GM18517 (cell line): ENCODE data around the gene HMGN3.
A peak's percentile ranks its signal among the peaks of the same experiment; 100 is the strongest.
"Not testable (repeated sequence)": the region's sequence is repeated elsewhere in the genome, so short reads cannot be mapped to it uniquely, and the experiment has no call there.

Experiments used
- ATAC-seq: cut with Tn5 transposase; IDR thresholded peaks from one replicate; pipeline ENCODE4 v1.9.1; 2021; ENCODE audit warnings: mild to moderate bottlenecking, moderate library complexity; ENCODE audit not compliant: unreplicated experiment

Gene HMGN3

DNA sequence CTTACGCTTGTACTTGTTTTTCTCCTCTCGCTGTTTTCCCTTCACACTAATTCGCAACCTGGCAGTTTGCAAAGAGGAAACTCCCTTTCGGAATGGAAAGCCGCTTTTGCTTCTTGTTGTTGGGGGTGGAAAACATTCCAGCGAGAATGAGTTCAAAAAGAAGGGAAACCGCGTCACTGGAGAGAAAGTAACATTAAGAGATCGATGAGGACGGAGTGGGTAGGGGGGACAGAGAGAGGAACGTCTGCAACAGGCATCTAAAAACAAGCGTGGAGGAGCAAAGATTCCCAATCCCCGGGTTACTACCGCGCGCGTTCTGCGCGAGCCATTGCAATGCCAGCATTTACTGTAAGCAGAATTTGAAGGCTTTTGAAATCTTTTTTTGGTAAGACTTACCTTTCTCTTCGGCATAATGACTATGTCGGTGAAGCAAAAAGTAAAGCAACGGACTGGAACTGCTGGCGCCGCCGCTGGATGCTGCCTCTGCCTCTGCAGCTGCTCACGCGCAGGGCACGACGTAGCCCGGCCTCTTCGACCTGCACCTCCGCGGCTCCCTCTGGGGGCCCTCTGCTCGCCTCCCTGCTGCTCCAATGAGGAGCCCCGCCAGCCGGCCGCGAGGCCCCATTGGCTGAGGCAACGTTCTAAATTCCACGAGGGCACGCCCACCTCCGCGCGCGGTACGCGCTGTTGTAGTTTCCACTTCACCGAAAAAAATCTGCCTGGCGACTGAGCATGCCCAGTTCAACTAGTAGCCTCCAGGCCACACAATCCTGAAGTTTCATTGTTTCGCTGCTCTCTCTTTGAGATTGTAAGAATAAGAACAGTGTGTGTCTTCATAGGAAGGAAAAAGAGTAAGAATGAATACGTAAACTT, at the start of gene HMGN3:
HMGN3 (minus strand) TSS at position 533 of the 873 bp plus-strand sequence.
- ATAC-seq, result peak; percentile 91

DNA sequence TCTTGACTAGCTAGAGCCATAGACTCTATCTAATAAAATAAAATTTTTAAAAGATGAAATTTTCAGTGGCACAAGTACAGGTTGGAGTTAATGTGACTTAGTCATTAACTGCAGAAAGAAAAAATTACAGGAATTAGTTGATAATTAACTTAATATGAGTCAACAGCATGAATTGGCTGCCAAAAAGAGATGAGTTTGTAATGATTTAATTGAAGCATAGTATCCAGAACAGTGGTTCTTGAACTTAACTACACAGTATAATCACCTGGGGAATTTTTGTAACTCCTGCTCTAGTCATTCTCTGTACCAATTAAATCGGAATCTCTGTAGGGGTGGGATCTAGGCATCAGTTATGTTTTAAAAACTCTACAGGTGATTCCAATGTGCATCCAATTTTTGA, 46.3 kb upstream of the HMGN3 start:
- ATAC-seq, result no peak

DNA sequence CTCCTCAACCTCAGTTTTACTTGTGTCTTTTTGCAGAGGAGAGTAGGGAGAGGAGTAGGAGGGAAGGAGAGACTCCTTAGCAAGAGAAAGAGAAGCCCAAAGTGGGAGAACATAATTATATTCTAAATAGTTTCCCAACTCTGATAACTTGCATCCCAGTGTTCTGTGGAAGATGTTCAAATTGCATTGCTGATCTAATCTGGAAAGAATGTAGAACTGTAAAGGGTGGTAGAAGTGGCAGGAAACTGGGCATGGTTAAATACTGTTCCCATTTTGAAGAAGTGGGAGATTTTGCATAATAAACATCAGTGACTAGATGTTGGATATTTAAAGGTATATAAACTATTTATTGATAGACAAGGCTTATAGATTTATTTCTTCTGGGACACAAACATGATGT, 42.6 kb upstream of the HMGN3 start:
- no peak for ATAC-seq

DNA sequence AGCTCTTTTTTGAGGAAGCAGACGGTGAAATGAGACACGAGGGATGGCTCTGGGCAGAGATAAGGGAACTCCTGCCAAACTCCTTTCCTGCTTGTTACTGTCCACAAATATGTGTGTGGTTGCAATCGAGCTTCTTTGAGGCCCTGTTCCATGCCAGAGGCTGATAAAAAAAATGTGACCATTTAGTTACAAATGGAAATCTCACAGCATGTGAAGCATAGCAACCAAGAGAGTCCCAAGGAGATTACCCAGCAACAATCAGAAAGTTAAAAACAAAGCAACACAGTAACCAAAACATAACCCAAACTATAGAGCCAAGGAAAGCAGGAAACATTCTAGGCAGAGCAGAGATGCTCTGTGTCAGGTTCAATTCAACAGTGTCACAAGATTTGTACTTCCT, 35.4 kb upstream of the HMGN3 start:
- no peak for ATAC-seq

DNA sequence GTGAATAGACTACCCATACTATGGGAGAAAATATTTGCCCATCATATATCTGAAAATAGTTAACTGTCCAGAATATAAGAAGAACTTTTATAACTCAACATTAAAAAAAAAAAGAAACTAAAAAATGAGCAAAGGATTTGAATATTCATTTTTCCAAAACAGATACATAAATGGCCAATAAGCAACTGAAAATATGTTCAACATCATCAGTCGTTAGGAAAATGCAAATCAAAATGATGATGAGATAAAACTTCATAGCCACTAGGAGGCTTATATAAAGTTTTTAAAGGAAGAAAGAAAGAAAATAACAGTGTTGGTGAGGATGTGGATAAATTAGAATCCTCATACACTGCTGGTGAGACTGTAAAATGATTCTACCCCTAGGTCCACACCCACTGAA, 32.6 kb upstream of the HMGN3 start:
- ATAC-seq, result no peak

DNA sequence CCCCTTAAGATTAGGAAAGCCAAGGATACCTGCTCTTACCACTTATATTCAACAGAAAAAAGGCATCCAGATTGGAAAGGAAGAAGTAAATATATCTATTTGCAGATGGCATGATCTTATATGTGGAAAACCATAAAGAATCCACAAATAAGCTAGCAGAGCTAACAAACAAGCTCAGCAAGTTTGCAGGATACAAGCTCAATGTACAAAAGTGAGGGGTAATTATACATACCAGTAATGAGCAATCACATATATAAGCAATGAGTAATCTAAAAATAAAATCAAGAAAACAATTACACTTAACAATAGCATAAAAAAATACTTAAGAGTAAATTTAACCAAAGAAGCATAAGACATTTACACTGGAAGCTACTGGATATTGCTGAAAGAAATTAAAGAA, 31.6 kb upstream of the HMGN3 start:
- ATAC-seq, result no peak

DNA sequence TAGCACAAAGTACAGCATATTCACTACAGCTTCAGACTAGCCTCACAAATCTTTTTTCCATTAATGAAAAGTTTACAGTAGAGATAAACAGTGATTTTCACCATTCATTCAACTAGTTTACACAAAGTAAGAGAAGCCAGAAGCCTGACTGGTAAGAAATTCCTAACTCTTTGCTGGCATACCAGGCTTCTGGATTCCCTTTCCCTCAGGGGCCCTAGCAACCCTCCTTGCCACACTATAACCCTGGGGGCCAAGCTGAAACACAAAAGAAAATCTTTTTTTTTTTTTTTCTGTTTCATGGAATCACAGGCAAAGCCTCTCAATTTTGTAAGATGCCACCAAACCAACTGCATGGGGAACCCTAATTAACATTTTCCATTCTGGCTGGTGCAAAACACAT, 28.9 kb upstream of the HMGN3 start:
- no peak for ATAC-seq

DNA sequence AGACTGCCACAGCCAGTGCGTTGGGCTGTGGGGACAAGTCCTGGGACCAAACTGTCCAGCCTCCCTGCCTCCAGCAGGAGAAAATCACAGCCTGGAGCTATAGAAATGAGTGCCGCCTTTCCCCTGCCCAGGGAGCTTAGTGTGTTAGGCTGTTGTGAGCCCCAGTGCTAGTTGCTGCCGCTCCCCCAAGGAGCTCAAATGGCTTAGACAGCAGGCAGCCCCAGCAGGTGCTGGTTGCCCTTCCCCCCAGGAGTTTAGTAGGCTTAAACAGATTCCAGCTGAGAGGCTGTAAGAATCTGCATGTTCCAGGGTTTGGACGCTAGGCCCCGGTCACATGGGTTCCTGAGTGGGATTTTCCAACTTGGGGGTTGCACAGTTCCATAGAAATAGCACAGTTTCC, 27.2 kb upstream of the HMGN3 start:
- ATAC-seq, result no peak

DNA sequence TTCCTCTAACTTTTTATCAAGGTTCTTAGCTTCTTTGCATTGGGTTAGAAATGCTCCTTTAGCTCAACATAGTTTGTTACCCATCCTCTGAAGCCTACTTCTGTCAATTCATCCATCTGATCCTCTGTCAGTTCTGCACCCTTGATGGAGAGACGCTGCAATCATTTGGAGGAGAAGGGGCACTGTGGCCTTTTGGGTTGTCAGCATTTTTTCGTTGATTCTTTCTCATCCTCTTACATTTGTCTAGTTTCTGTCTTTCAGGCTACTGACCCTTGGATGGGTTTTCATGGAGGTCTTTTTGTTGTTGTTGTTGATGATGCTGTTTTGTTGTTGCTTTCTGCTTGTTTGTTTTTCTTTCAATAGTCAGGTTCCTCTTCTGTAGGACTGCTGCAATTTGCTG, 26.3 kb upstream of the HMGN3 start:
- ATAC-seq, result no peak

DNA sequence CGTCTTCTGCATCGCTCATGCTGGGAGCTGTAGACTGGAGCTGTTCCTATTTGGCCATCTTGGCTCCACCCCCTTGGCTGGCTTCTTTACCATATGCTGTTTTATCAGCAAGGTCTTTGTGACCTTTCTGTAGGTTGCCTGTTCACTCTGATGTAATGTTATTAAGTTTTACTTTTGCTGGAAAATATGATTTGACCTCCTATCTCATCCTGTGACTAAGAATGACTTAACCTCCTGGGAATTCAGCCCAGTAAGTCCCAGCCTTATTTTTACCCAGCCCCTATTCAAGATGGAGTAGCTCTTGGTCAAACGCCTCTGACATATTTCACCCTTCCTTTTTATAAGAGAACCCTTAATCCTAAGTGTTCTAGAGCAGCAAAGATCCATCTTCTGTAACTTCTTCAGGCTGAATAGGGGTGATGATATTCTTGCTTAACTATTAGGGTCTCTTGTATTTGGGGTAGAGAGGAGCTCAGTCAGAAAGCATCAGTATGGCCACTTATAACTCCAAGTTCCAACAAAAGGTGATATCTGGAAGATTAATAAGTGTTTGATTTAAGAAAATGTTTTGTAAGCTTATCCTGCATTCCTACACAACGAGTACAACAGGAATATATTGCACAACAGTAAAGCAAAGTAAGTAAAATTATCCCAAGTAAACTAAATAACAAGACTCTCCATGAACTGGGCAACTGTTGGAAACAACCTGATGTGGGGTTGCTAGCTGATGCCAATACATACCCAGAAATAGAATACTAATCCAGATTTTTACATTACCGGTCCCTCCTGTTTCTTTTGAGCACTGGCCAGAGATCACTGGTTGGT, 23.1 kb upstream of the HMGN3 start:
- ATAC-seq, result no peak

DNA sequence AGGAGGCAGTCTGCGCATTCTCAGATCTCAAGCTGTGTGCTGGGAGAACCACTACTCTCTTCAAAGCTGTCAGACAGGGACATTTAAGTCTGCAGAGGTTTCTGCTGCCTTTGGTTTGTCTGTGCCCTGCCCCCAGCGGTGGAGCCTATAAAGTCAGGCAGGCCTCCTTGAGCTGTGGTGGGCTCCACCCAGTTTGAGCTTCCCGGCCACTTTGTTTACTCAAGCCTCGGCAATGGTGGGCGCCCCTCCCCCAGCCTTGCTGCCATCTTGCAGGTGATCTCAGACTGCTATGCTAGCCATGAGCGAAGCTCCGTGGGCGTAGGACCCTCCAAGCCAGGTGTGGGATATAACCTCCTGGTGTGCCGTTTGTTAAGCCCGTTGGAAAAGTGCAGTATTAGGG, 22.3 kb upstream of the HMGN3 start:
- not testable (repeated sequence) for ATAC-seq

DNA sequence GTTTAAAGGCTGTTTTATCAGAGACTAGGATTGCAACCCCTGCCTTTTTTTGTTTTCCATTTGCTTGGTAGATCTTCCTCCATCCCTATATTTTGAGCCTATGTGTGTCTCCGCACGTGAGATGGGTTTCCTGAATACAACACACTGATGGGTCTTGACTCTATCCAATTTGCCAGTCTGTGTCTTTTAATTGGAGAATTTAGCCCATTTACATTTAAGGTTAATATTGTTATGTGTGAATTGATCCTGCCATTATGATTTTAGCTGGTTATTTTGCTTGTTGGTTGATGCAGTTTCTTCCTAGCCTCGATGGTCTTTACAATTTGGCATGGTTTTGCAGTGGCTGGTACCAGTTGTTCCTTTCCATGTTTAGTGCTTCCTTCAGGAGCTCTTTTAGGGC, 20.6 kb upstream of the HMGN3 start:
- not testable (repeated sequence) for ATAC-seq

DNA sequence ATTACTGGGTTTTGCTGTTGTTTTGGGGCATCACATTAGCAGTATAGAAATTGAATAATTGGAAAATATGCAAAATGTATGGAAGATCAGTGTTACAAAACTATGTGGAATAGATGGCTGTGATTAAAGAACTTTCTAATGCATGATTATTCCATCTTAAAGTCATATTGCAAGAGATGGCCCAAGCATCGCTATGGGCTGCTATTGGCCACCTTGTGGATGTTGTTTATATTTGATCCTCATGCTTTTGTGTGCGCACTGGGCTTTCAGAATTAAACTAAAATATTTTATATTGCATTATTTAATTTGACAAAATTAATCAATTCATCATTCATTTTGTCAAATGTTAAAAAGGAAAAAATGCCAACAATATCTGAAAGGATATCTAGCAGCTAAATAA, 16.1 kb upstream of the HMGN3 start:
- no peak for ATAC-seq

DNA sequence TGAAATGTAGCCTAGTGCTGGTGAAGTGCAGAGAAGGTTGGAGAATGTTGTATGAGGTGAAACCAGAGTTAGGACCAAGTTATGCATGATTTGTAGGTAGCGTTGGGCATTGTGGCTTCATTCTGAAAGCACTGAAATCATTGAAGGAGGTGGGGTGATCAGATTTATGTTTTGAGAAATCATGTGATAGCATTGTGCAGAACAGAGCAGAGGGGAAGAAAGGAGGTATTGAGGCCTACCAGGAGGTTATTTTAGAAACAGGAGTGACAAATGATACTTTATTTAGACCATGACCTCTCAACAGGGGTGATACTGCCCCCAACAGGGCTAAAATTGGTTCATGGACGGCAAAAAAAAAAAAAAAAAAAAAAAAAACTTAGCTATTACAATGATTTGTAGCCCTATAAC, 15.6 kb upstream of the HMGN3 start:
- ATAC-seq, result peak; percentile 83

DNA sequence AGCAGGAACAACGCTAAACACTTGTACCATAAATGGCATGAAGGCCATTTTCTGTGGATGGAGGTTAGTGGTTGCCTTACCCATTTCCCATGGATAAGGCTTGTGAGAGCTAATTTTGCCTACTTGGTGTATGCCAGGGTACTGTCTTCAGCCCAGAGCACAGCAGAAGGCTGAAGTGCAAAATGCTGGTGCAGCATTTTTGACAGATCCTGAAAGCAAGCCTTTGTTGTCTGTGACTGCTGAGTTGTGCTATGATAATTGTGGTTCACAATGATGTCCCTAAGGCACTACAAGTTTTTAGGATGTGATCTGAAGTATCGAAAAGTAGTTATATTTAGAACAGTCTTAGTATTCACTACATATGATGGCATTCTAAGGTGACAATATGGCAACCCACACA, 14.7 kb upstream of the HMGN3 start:
- ATAC-seq, result no peak

DNA sequence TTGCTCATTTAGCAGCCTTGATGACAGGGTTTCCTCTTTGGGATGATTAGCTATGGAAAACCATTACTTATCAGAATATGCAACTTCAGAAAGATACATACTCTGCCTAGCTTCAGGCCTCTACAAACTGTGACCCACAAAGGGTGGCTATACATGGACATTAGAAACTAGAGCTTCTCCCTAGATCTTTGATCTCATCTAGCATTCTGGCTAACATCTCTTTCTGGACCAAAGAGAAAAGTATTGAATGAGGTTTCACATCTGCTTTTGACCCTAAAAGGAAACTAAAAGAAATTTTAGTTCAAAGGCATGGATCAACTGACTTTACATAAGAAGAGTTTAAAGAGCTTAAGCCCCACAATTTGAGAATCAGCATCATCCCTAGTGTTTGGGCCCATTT, 12.4 kb upstream of the HMGN3 start:
- ATAC-seq, result peak; percentile 88

DNA sequence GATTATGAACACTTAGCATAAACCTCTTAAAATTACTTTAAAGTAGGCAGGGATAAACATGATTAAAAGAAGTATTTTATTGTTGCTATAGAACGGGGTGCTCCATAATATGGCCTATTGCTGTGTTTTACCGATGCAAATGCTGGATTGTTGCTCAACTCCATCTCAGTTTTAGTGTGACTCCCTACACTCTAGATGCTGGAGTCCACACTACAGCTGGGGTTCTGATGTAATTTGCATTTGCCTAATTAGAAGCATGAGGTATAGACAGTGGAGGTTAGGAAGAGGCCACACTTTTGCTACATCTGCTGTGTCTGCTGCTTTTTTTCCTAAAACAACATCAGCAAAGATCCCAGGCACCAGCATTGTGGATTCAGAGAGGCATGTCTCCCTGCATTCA, 6.7 kb upstream of the HMGN3 start:
- no peak for ATAC-seq

DNA sequence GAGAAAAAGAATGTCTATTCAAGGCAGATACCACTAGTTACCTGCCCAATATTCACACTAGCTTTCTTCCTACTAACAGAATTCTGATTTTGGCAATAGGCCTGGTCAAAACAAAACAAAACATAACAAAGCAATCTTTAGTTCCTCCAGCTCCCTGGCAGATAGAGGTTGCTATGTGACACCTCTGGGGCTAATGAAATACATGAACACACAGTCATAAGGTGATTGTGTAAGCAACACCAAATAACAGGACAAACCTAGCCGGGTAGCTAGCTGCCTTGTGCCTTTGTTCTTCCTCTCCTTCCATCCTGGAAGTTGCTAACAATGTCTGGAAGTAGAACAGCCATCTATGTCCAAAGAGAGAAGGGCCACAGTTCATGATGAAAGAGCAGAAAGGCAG, 6.0 kb upstream of the HMGN3 start:
- no peak for ATAC-seq

DNA sequence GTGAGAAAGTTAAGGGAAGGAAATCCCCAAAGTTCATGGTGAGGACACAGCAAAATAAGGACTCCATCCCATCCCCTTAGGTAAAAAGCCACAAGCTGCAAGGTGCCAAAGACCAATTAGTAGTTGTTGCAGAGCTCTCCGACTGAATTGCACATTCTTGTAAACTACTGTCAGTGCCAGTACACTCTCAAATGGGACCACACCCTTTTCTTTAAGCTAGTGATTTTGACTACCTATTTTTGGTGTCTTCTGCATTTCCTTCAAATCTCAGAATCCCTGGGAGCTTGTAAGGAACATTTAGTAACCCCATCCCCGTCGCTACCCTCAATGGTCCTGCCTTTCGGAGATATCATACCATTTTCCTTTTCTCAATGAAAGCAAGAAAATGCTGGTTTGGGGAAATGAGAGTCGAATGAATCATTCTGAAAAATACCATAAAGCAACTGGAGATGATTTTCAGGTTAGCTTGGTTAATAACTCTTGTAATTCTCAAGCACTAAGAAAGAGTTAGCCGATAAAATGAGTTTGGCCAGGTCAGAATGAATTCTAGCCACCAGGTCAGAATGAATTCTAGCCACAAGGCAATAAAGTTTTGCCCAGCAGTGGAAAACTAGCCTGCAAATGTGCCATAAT, 5.2 kb upstream of the HMGN3 start:
- peak; percentile 45 for ATAC-seq

DNA sequence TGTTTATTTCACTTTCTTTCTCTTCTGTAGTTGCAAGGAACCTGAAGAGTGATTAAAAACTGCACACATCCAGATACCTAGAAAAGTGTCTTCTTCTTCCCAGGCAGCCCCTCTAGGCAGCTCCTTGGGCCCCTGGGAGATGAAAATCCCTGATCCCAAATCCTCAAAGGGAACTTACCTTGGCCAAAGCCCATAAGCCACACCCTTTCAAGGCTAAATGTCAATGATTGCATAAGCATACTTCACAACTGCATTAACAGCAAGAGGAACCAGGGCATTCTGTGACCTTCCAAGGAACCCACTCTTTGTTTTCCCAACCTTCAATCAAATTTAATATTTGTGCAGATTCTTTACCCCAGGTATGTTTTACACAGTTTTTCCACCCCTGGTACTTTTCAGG, 4.4 kb upstream of the HMGN3 start:
- no peak for ATAC-seq

DNA sequence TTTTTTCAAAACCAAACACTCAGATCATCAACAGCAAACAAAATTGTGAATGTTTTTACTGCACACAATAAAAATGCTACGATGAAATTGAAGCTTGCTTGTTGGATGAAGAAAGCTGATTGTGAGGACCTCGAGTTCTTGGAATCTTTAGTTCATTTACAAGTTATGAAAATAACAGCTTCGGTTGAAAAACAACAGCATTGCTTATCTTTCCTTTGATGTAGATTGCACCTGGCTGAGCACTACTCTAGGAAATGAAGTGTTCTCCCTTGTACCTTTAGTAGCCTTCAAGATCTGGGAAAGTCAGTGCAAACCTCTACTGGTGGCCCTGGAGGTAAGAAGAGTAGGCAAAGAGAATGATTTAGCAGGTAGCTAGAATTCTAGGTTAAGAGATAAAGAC, 2.2 kb upstream of the HMGN3 start:
- ATAC-seq, result no peak
